ENCODE measurements around the gene CEP131. TPM values are rescaled to one million over a fixed set of nuclear protein-coding genes. Genes with fewer than 3 reads are reported as not detected.
A peak's percentile ranks its signal among the peaks of the same experiment; 100 is the strongest.

CEP131 gene
- total and polyA plus RNA-seq, 2 of the 8 experiments (the other 6 are each of a cell fraction or from before 2014, with no cell fraction given) = 5.9 to 23.2 TPM

- Histone ChIP-seq H3K4me1 (replicated peaks in 1 of 4; ENCODE audit: control insufficient read depth in 3 of 4, insufficient read depth in 4 of 4, low read length in 3 of 4) (no peaks in the 10 kb centered on the region), H4K8ac (ENCODE audit: extremely low read depth, insufficient read depth, low read length) (no peak overlapping the region; the same call in 1 of the 2 replicates), H2BK120ac (replicated peaks; ENCODE audit: low read depth, low read length) (no peak overlapping the region), H3K79me1 (ENCODE audit: low read depth, low read length) (no peaks in the 10 kb centered on the region), H2BK12ac (ENCODE audit: low read depth, low read length) (no peak overlapping the region), H2AK5ac (ENCODE audit: low read depth, low read length) (no peak overlapping the region), H3K56ac (replicated peaks; ENCODE audit: insufficient read length, low read depth, low read length) (no peak overlapping the region), H4K5ac (ENCODE audit: insufficient read length, low read depth, low read length) (no peak overlapping the region), H3K9me3 (ENCODE audit: insufficient read depth in 2 of 2, low read depth in 1 of 2, low read length in 1 of 2) (no peaks in the 10 kb centered on the region), H3K14ac (ENCODE audit: insufficient read length) (peak overlapping the region; percentile 77), H2BK20ac (ENCODE audit: low read length) (no peak overlapping the region), H3K36me3 (ENCODE audit: control insufficient read depth in 2 of 4, insufficient read depth in 4 of 4, low read length in 3 of 4) (no peaks in the 10 kb centered on the region), H3K23me2 (ENCODE audit: low read depth, low read length) (no peaks in the 10 kb centered on the region), H3K23ac (ENCODE audit: insufficient read length) (no peak overlapping the region), H3K27me3 (replicated peaks in 1 of 4; ENCODE audit: control insufficient read depth in 3 of 4, extremely low read depth in 1 of 4, insufficient read depth in 3 of 4, low read length in 3 of 4) (no peaks in the 10 kb centered on the region), H3K4me2 (ENCODE audit: insufficient read depth in 1 of 2, low read depth in 2 of 2, low read length in 2 of 2) (no peak overlapping the region), H3K27ac (ENCODE audit: low read depth, low read length) (no peak overlapping the region), H3K9ac (replicated peaks in 1 of 4; ENCODE audit: extremely low read depth in 1 of 4, low read depth in 3 of 4, low read length in 3 of 4) (no peak overlapping the region), H3K4ac (replicated peaks; ENCODE audit: insufficient read length, low read depth, low read length) (no peak overlapping the region), H3K4me3 (ENCODE audit: extremely low read depth in 1 of 4, insufficient read depth in 2 of 4, low read depth in 3 of 4, low read length in 4 of 4) (no peak overlapping the region), H3K79me2 (ENCODE audit: control insufficient read depth in 1 of 2, insufficient read depth in 2 of 2, low read length in 2 of 2) (no peaks in the 10 kb centered on the region), H2BK15ac (ENCODE audit: low read length) (no peak overlapping the region), H3K18ac (ENCODE audit: extremely low read depth, low read length) (no peak overlapping the region), H4K20me1 (replicated peaks in 1 of 2; ENCODE audit: control insufficient read depth in 1 of 2, insufficient read depth in 2 of 2, low read length in 2 of 2) (no peaks in the 10 kb centered on the region), H2AFZ (ENCODE audit: low read length) (no peak overlapping the region), H2BK5ac (ENCODE audit: low read depth, low read length) (no peak overlapping the region), H4K91ac (replicated peaks; ENCODE audit: insufficient read length, low read length) (no peak overlapping the region)
- FAIRE-seq = no peak
- DNase-seq (ENCODE audit: low read depth in 1 of 2, low spot score in 2 of 2) = no peak
- CTCF ChIA-PET (ENCODE audit: partially characterized antibody) = interaction anchor here (0.6 to 3.2 kb wide), 11 partner anchors 11 to 75 kb away, joined by 3 to 13 read pairs (median 3); no protein-coding TSS in a partner anchor
- 91% methylated on average over 18 of the region's 25 CpGs; no CpG with 5 or more reads in 1 of the 2 experiments for WGBS, 2 experiments (ENCODE audit: extremely low coverage in 1 of 2, insufficient coverage in 1 of 2, insufficient read length in 1 of 2, insufficient replicate concordance in 2 of 2, low coverage in 1 of 2, low lambda C conversion rate in 2 of 2, missing lambda C conversion rate in 1 of 2)
- POLR2A ChIA-PET (ENCODE audit: partially characterized antibody) = interaction anchor here (1.3 to 1.6 kb wide), 3 partner anchors 10 to 61 kb away, joined by 3 to 4 read pairs (median 3); partner anchors contain the start of genes NDUFAF8 and TEPSIN
- TF ChIP-seq SRF (IDR thresholded peaks at IDR 0.05; ENCODE audit: low read depth, low read length) = no peak
- TF ChIP-seq CREB1 (IDR thresholded peaks at IDR 0.05) = no peak
- TF ChIP-seq RFX5 (IDR thresholded peaks at IDR 0.05; ENCODE audit: borderline replicate concordance, low read depth, low read length) = no peak
- TF ChIP-seq KDM4A (IDR thresholded peaks at IDR 0.05; ENCODE audit: low read depth, low read length, severe bottlenecking) = no peak
- TF ChIP-seq EGR1 (IDR thresholded peaks at IDR 0.05; ENCODE audit: borderline replicate concordance, low read depth, low read length) = no peak
Observed at GRCh38 chr17:81178136-81179091, 44.4 kb downstream of the CEP131 start.

Data from H1 (cell line).